ENCODE results near the gene RALGPS1. TPM values are rescaled to one million over a fixed set of nuclear protein-coding genes. Genes with fewer than 3 reads are reported as not detected.
A peak's percentile ranks its signal among the peaks of the same experiment; 100 is the strongest.

Gene RALGPS1
- total RNA-seq, 4 donors from 2014 or later: 3.3 to 9.8 (median 6.7) TPM

DNA sequence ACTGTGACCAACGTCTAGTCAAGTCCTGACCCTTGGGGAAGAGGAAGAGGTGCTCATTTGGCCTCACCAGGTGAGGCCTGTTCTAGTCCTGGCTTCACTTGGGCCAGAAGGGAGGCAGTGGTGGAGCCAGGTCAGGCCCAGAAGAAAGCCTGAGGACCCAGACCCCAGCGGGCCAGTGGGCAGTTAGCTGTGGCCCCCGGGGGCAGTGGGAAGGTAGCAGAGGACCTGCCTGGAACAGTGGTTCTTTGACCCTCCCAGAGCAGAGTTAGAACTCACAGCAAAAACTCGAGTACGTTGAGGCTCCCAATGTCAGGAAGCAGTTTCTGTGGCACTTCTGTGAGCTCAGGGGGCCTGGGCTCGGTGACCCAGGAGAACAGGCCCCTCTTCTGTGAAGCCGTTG, 284.0 kb downstream of the RALGPS1 start:
- Histone ChIP-seq H3K4me1 (peaks cover 0 to 33% (median 15%) of the 10 kb centered on the region in 4 donors), H3K9me3 (no peaks in the 10 kb centered on the region), H3K36me3 (peaks cover 0 to 11% (median 0%) of the 10 kb centered on the region in 3 donors), H3K4me3 (no peak overlapping the region), H3K27me3 (no peaks in the 10 kb centered on the region), H3K27ac (peak overlapping the region in 3 of 4 donors; percentile 41 to 75 (median 64))
- WGBS, 2 donors: 62 to 70% methylated on average over 7 of the region's 7 CpGs
- TF ChIP-seq POLR2A (IDR thresholded peaks at IDR 0.05): no peak
- TF ChIP-seq, protein P1, sequence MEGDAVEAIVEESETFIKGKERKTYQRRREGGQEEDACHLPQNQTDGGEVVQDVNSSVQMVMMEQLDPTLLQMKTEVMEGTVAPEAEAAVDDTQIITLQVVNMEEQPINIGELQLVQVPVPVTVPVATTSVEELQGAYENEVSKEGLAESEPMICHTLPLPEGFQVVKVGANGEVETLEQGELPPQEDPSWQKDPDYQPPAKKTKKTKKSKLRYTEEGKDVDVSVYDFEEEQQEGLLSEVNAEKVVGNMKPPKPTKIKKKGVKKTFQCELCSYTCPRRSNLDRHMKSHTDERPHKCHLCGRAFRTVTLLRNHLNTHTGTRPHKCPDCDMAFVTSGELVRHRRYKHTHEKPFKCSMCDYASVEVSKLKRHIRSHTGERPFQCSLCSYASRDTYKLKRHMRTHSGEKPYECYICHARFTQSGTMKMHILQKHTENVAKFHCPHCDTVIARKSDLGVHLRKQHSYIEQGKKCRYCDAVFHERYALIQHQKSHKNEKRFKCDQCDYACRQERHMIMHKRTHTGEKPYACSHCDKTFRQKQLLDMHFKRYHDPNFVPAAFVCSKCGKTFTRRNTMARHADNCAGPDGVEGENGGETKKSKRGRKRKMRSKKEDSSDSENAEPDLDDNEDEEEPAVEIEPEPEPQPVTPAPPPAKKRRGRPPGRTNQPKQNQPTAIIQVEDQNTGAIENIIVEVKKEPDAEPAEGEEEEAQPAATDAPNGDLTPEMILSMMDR (IDR thresholded peaks at IDR 0.05): no peak
- TF ChIP-seq EP300 (IDR thresholded peaks at IDR 0.05): no peak
- no peak for DNase-seq (ENCODE audit: low spot score in 2 of 2)

DNA sequence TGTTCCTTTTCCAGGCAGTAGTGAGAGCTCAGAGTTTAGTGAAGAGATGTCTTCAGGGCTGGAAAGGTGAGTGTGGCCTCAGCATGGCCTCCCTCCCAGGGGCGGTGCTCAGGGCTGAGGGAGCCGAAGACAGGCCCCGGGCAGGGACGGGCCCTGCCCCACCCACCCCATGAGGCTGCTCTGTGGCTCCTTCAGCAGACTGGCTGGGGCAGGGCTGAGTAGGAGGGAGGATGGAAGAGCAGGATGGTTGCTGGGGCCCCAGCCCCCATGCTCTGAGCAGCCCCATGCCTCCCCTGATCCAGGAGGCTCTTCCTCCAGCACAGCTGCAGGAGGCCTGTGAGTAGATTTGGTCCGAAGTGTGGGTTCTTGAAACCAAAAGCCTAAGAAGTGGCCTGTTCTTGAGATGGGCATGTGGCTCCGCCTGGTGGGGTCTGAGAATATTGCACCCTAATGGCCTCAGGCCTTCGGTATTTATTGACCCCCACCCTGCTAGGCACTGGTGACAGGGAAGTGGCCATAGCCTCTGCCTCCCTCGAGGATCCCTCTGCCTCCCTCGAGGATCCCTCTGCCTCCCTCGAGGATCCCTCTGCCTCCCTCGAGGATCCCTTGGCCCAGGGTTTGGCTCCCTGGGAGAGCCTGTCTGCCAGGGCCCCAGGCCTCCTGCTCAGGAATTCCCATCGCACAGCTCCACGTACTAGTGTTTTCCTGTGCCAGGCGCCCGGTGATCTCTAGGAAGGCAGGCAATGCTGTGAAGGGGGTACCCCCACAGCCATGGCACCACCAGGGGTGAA, 284.6 kb downstream of the RALGPS1 start:
- Histone ChIP-seq H3K9me3 (no peaks in the 10 kb centered on the region), H3K4me3 (no peak overlapping the region), H3K4me1 (peaks cover 0 to 33% (median 15%) of the 10 kb centered on the region in 4 donors), H3K27me3 (no peaks in the 10 kb centered on the region), H3K27ac (peak overlapping the region in 3 of 4 donors; percentile 41 to 75 (median 64)), H3K36me3 (peaks cover 0 to 11% (median 0%) of the 10 kb centered on the region in 3 donors)
- 29 to 34% methylated on average over 11 to 15 of the region's 15 CpGs for WGBS, 2 donors
- DNase-seq (ENCODE audit: low spot score in 2 of 2): peak; percentile 79 to 93
- TF ChIP-seq, protein P1 (IDR thresholded peaks at IDR 0.05): peak; percentile 89 to 99 (median 96)
- peak in 1 of 2 donors; percentile 49 for TF ChIP-seq EP300 (IDR thresholded peaks at IDR 0.05)
- no peak for TF ChIP-seq POLR2A (IDR thresholded peaks at IDR 0.05)

DNA sequence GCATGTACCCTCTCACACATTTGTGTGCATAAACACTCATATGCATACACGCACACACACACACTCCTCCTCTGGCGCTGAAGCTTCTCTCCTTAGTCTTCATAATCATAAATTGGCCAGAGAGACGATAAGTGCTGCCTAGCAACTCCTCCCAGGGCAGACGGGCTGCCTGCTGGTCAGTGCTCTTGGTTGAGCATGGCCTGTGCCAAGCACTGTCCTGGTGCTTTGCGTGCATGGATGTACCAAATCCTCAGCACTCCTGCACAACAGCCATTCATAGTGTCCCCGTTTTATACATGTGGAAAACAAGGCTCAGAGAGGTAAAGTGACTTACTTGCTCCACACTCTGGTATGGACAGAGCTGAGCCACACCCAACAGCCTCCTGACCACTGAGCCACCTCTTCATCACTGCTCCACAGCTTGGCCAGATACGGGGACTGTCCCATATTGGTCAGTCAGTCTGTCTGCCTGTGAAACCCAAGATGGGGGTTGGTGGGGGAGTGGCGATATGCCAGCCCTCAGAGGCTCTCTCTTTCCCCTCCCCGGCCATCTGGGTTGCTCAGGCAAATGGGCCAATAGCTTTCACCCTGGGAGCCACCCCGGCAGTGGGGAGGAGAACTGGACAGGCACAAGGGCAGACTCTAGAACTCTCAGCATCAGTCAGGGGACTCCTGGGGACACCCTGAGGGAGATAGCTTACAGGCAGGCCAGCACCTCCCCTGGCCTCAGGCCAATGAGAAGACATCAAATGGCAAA, 285.7 kb downstream of the RALGPS1 start:
- H3K27me3 ChIP-seq: no peaks in the 10 kb centered on the region
- H3K4me3 ChIP-seq: no peak overlapping the region
- TF ChIP-seq, protein P1 (IDR thresholded peaks at IDR 0.05): no peak
- TF ChIP-seq POLR2A (IDR thresholded peaks at IDR 0.05) (no peak), EP300 (IDR thresholded peaks at IDR 0.05) (no peak)
- H3K9me3 ChIP-seq: no peaks in the 10 kb centered on the region
- no peak for DNase-seq (ENCODE audit: low spot score in 2 of 2)
- no peak overlapping the region for H3K27ac ChIP-seq
- H3K36me3 ChIP-seq: peaks cover 0 to 7% (median 0%) of the 10 kb centered on the region in 3 donors
- 77 to 80% methylated on average over 10 of the region's 10 CpGs for WGBS, 2 donors
- H3K4me1 ChIP-seq: peaks cover 0 to 37% (median 15%) of the 10 kb centered on the region in 4 donors

DNA sequence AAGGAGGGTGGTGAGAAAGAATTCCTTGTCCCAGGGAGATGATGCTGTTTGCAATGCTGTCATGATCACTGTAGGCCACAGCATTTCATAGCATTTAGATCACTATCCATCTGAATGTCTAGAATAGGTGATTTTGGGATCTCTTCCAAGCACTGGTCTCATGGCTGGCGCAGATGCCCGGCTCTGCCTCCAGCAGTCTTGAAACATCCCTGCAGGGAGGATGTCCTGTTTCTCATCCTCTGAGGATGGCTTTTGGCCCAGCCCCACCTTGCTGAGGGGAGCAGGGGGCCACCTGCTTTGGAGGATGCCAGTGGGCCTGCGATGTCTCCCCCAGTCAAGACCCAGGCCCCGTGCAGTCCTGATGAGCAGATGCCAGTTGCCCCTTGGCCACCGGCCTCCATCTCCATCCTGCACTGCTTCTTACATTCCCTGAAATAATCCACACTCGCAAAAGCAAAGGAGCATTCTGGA, 286.5 kb downstream of the RALGPS1 start:
- no peak overlapping the region for H3K27ac ChIP-seq
- DNase-seq (ENCODE audit: low spot score in 2 of 2): no peak
- 97 to 98% methylated on average over 3 to 6 of the region's 6 CpGs for WGBS, 2 donors
- peaks cover 0 to 6% (median 0%) of the 10 kb centered on the region in 3 donors for H3K36me3 ChIP-seq
- peaks cover 0 to 40% (median 15%) of the 10 kb centered on the region in 4 donors for H3K4me1 ChIP-seq
- TF ChIP-seq EP300 (IDR thresholded peaks at IDR 0.05): no peak
- TF ChIP-seq, protein P1 (IDR thresholded peaks at IDR 0.05): no peak
- TF ChIP-seq POLR2A (IDR thresholded peaks at IDR 0.05): no peak
- no peak overlapping the region for H3K4me3 ChIP-seq
- no peaks in the 10 kb centered on the region for H3K27me3 ChIP-seq
- no peaks in the 10 kb centered on the region for H3K9me3 ChIP-seq

Data from tibial nerve (tissue), 4 donors.